Measurements from ENCODE around the gene COPS8.
A peak's percentile ranks its signal among the peaks of the same experiment; 100 is the strongest.

DNA sequence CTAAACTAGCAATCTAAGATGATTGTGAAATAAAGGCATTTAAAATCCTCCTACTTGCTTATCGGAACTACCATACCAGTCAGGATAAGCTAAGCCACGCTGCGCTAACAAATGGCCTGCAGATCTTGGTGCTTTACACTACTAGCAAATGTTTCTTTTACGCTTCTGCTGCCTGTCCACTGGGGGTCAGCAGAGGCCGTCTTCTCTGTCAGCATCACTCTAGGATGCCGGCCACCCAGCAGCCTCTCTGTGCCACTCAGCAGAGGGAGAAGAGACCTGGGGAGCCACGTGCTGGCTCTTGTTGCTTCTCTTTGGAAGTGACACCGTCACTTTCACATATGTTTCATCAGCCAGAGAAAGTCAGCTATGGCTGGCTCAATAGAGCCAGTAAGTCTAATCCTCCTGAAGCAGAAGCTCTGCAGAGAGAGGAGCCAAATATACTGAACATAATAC is 36.6 kb downstream of the COPS8 start:
- no peak for TF ChIP-seq POLR2A (IDR thresholded peaks at IDR 0.05)
- TF ChIP-seq, protein P1, sequence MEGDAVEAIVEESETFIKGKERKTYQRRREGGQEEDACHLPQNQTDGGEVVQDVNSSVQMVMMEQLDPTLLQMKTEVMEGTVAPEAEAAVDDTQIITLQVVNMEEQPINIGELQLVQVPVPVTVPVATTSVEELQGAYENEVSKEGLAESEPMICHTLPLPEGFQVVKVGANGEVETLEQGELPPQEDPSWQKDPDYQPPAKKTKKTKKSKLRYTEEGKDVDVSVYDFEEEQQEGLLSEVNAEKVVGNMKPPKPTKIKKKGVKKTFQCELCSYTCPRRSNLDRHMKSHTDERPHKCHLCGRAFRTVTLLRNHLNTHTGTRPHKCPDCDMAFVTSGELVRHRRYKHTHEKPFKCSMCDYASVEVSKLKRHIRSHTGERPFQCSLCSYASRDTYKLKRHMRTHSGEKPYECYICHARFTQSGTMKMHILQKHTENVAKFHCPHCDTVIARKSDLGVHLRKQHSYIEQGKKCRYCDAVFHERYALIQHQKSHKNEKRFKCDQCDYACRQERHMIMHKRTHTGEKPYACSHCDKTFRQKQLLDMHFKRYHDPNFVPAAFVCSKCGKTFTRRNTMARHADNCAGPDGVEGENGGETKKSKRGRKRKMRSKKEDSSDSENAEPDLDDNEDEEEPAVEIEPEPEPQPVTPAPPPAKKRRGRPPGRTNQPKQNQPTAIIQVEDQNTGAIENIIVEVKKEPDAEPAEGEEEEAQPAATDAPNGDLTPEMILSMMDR (IDR thresholded peaks at IDR 0.05) = peak in 4 of 6 experiments; percentile 37 to 67 (median 64)

All from Peyer's patch (tissue), 4 donors.